GM18520 (cell line): ENCODE results near the gene PPP1R13B.

Experiments used
- ATAC-seq: cut with Tn5 transposase; IDR thresholded peaks from one replicate; pipeline ENCODE4 v1.9.1; 2021; ENCODE audit not compliant: unreplicated experiment

The PPP1R13B gene

GRCh38 chr14:103836976-103837725, 10.2 kb downstream of the PPP1R13B start:
- no peak for ATAC-seq

- no peak for ATAC-seq
Observed at GRCh38 chr14:103834956-103835355, 12.4 kb downstream of the PPP1R13B start.

- no peak for ATAC-seq
Observed at GRCh38 chr14:103833711-103834110, 13.7 kb downstream of the PPP1R13B start.

- ATAC-seq: no peak
Observed at GRCh38 chr14:103832046-103832445, 15.3 kb downstream of the PPP1R13B start.

GRCh38 chr14:103830511-103831270, 16.7 kb downstream of the PPP1R13B start:
- no peak for ATAC-seq

GRCh38 chr14:103828315-103828967, 18.9 kb downstream of the PPP1R13B start:
- ATAC-seq: no peak

GRCh38 chr14:103825101-103825500, 22.3 kb downstream of the PPP1R13B start:
- no peak for ATAC-seq

GRCh38 chr14:103820908-103821307, 26.5 kb downstream of the PPP1R13B start:
- ATAC-seq: no peak

- ATAC-seq: no peak
Observed at GRCh38 chr14:103820382-103820781, 27.0 kb downstream of the PPP1R13B start.

- no peak for ATAC-seq
Observed at GRCh38 chr14:103819503-103820307, 27.7 kb downstream of the PPP1R13B start.

- ATAC-seq: no peak
Observed at GRCh38 chr14:103818870-103819269, 28.5 kb downstream of the PPP1R13B start.

GRCh38 chr14:103818422-103818821, 29.0 kb downstream of the PPP1R13B start:
- no peak for ATAC-seq

GRCh38 chr14:103817595-103817994, 29.8 kb downstream of the PPP1R13B start:
- ATAC-seq: no peak

- ATAC-seq: no peak
Observed at GRCh38 chr14:103816991-103817390, 30.4 kb downstream of the PPP1R13B start.

- no peak for ATAC-seq
Observed at GRCh38 chr14:103815253-103815652, 32.1 kb downstream of the PPP1R13B start.

GRCh38 chr14:103811189-103811588, 36.2 kb downstream of the PPP1R13B start:
- ATAC-seq: no peak

- ATAC-seq: no peak
Observed at GRCh38 chr14:103808403-103809001, 38.9 kb downstream of the PPP1R13B start.

GRCh38 chr14:103806805-103807204, 40.6 kb downstream of the PPP1R13B start:
- no peak for ATAC-seq

GRCh38 chr14:103805708-103806107, 41.7 kb downstream of the PPP1R13B start:
- ATAC-seq: no peak

- no peak for ATAC-seq
Observed at GRCh38 chr14:103803661-103804060, 43.7 kb downstream of the PPP1R13B start.

GRCh38 chr14:103802356-103802755, 45.0 kb downstream of the PPP1R13B start:
- no peak for ATAC-seq
